HFF-Myc (cell line): ENCODE measurements around the gene OPN4.

Experiments
- DNase-seq: peaks from one replicate; pipeline ENCODE4 v3.0.0-alpha.2; 2011; ENCODE audit warnings: low read depth; ENCODE audit errors: extremely low read depth
- H3K4me3 ChIP-seq: replicated peaks from 2 replicates; pipeline ENCODE4 v1.5.1; 2011; ENCODE audit warnings: low read depth, mild to moderate bottlenecking, control low read depth, low read length
- TF ChIP-seq, protein P1 (sequence below): IDR thresholded peaks from 2 replicates; pipeline ENCODE4 v1.5.1; 2012; ENCODE audit warnings: mild to moderate bottlenecking, low read depth, low read length, control low read depth; ENCODE audit errors: missing control alignments

OPN4 gene, protein sequence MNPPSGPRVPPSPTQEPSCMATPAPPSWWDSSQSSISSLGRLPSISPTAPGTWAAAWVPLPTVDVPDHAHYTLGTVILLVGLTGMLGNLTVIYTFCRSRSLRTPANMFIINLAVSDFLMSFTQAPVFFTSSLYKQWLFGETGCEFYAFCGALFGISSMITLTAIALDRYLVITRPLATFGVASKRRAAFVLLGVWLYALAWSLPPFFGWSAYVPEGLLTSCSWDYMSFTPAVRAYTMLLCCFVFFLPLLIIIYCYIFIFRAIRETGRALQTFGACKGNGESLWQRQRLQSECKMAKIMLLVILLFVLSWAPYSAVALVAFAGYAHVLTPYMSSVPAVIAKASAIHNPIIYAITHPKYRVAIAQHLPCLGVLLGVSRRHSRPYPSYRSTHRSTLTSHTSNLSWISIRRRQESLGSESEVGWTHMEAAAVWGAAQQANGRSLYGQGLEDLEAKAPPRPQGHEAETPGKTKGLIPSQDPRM

DNA sequence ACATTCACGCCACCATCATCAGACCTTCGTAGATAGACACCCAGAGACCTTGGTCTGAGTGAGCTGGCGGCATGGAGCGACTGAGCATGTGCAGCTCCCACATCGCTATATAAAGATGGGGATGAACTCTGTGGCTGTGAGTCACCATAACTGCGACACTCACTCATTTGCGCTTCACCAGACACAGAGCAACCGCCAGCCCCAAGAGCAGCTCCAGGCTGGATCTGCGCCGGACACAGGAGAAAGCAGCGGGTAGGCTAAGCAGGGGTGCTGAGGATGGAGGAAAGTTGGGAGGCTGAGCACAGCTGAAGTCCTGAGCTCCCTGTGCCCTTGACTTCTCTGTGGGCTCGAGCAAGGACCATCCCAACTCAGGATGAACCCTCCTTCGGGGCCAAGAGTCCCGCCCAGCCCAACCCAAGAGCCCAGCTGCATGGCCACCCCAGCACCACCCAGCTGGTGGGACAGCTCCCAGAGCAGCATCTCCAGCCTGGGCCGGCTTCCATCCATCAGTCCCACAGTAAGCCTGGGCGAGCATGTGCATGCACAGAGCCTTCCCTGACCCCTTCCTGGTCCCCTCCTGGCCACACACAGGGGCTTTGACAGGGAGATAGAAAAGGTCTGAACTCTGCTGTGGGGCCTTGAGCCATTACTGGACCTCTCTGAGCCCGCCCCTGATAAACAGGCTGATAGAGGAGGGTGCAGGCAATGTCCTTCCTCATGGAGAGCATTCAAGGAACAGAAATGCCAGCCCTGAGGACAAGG is at the start of gene OPN4:
OPN4 (plus strand) TSS at position 137 of the 762 bp plus-strand sequence; CDS start at position 374, 237 bp downstream.
- TF ChIP-seq, protein P1, sequence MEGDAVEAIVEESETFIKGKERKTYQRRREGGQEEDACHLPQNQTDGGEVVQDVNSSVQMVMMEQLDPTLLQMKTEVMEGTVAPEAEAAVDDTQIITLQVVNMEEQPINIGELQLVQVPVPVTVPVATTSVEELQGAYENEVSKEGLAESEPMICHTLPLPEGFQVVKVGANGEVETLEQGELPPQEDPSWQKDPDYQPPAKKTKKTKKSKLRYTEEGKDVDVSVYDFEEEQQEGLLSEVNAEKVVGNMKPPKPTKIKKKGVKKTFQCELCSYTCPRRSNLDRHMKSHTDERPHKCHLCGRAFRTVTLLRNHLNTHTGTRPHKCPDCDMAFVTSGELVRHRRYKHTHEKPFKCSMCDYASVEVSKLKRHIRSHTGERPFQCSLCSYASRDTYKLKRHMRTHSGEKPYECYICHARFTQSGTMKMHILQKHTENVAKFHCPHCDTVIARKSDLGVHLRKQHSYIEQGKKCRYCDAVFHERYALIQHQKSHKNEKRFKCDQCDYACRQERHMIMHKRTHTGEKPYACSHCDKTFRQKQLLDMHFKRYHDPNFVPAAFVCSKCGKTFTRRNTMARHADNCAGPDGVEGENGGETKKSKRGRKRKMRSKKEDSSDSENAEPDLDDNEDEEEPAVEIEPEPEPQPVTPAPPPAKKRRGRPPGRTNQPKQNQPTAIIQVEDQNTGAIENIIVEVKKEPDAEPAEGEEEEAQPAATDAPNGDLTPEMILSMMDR, result no peak
- DNase-seq, result no peak
- H3K4me3 ChIP-seq, result no peak within 1 kb of the TSS

DNA sequence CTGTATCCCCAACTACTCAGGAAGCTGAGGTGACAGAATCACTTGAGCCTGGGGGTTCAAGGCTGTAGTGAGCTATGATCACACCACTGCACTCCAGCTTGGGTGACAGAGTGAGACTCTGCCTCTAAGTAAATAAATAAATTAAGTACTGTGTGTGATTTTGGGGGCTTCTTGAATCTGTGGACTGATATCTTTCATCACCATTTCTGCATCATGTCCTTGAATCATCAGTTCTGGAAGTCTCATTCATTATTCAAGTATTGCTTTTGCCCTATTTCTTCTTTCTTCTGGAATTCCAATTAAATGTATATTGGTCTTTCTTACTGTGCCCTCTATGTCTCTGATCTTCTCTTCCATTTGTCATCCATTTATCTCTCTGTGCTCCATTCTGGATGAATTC is 46.7 kb upstream of the OPN4 start:
- no peak overlapping the region for H3K4me3 ChIP-seq
- DNase-seq, result no peak
- TF ChIP-seq, protein P1, result no peak

DNA sequence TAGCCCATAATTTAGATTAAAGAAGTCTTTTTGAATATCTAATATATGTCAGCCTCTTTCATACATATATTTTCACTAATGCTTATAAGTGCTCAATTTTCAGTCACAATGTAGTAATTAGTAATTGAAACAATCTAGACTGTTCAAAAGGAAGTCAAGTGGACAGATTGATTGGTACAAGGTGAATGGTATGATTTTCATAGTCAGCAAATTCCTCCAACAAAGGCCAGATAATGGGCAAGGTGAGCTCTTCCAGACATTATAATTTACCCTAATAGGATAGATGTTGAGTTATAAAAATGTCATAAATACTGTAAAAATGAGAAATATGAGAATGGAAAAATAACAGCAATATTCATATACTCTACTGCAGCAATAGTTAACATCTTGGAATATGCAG is 44.4 kb upstream of the OPN4 start:
- DNase-seq, result no peak
- no peak overlapping the region for H3K4me3 ChIP-seq
- TF ChIP-seq, protein P1, result no peak

DNA sequence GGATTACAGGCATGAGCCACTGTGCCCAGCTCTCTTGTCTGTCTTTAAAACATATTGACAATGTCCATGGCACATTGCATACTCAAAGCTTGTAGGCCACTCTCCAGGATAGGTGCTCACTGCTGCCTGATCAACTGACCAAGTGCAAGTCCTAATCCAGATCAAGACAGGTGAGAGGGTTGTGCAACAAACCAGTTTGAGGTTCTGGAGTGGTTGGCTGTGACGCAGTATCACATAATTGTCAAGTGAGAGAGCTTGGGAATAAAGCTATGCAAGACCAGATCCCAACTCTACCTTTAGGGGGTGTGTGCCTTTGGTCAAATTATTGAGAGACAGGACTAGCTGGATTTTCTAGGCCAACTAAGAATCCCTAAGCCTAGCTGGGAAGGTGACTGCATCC is 43.0 kb upstream of the OPN4 start:
- no peak for DNase-seq
- TF ChIP-seq, protein P1, result no peak
- H3K4me3 ChIP-seq, result no peak overlapping the region

DNA sequence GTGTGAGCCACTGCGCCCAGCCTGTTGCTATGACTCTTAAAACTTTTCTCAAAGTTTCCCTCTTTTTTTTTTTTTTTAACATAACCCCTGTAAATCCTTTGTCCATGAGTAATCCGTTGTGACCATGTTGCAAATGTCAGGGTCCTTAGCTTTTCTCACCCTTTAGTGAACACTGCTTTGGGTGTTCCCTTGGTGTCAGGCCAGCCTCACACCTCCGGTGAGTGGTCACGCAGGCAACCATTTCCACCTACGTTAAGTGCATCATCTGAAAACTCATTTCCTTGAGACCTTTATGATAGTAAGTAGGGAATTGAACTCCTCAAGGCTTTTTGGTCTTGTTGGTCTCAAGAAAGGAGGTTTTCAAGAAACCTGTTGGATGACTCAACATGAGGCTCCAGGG is 41.3 kb upstream of the OPN4 start:
- H3K4me3 ChIP-seq, result no peak overlapping the region
- TF ChIP-seq, protein P1, result no peak
- DNase-seq, result no peak

DNA sequence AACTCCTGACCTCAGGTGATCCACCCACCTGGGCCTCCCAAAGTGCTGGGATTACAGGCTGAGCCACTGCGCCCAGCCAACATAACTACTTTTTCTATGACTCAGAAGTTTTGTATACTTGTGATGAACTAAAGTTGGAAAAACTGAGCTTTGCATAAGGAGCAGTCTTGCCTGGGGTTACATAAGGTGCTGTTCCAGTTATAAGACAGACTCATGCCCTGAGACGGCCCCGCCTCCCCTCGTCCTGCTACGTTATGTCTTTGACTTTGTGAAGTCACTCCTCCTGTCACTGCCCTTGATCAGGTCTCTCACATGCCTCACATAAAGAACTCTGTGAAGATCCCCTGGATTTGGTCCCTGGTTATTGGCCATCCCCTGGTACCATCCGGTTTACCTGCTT is 40.4 kb upstream of the OPN4 start:
- H3K4me3 ChIP-seq, result no peak overlapping the region
- TF ChIP-seq, protein P1, result no peak
- DNase-seq, result no peak
